Hepatocyte (in vitro differentiated cells): ENCODE results near the gene EHBP1L1. TPM values are rescaled to one million over a fixed set of nuclear protein-coding genes. Genes with fewer than 3 reads are reported as not detected.
A peak's percentile ranks its signal among the peaks of the same experiment; 100 is the strongest.

Experiments
- DNase-seq: peaks from one replicate; pipeline ENCODE4 v3.0.0-alpha.2; 2016; ENCODE audit warnings: low spot score
- H2AFZ ChIP-seq: fragments of 200-600 bp; sonication (generic); 2 replicates; pipeline ENCODE4 v1.6.0; 2016; ENCODE audit warnings: antibody characterized with exemption, mild to moderate bottlenecking
- H3K27ac ChIP-seq: fragments of 200-600 bp; sonication (generic); 2 replicates; pipeline ENCODE4 v1.5.1; 2016; ENCODE audit warnings: mild to moderate bottlenecking
- H3K27me3 ChIP-seq: fragments of 200-600 bp; sonication (generic); 2 replicates; pipeline ENCODE4 v1.6.1; 2016
- H3K36me3 ChIP-seq: fragments of 200-600 bp; sonication (generic); replicated peaks from 2 replicates; pipeline ENCODE4 v1.5.1; 2016; ENCODE audit warnings: low read depth; ENCODE audit not compliant: insufficient read depth
- H3K4me1 ChIP-seq: fragments of 200-600 bp; sonication (generic); 2 replicates; pipeline ENCODE4 v1.5.1; 2016; ENCODE audit warnings: mild to moderate bottlenecking, moderate library complexity; ENCODE audit not compliant: insufficient read depth
- H3K4me2 ChIP-seq: fragments of 200-600 bp; sonication (generic); 2 replicates; pipeline ENCODE4 v1.6.0; 2016
- H3K4me3 ChIP-seq: fragments of 200-600 bp; sonication (generic); 2 replicates; pipeline ENCODE4 v1.5.1; 2016; ENCODE audit warnings: mild to moderate bottlenecking
- H3K79me2 ChIP-seq: fragments of 200-600 bp; sonication (generic); 2 replicates; pipeline ENCODE4 v1.6.0; 2017; ENCODE audit warnings: mild to moderate bottlenecking
- H3K9me2 ChIP-seq: fragments of 200-600 bp; sonication (generic); replicated peaks from 2 replicates; pipeline ENCODE4 v1.6.0; 2017; ENCODE audit warnings: mild to moderate bottlenecking; ENCODE audit not compliant: insufficient read depth
- H3K9me3 ChIP-seq: fragments of 200-600 bp; sonication (generic); 2 replicates; pipeline ENCODE4 v1.5.1; 2016; ENCODE audit warnings: low read depth, mild to moderate bottlenecking
- H4K20me1 ChIP-seq: fragments of 200-600 bp; sonication (generic); 2 replicates; pipeline ENCODE4 v1.6.0; 2016; ENCODE audit warnings: mild to moderate bottlenecking; ENCODE audit not compliant: insufficient read depth, poor library complexity, severe bottlenecking
- EZH2 ChIP-seq: fragments of 200-600 bp; sonication (generic); IDR thresholded peaks from 2 replicates; pipeline ENCODE4 v1.6.1; 2016; ENCODE audit warnings: antibody characterized with exemption, mild to moderate bottlenecking, borderline replicate concordance
- EZH2phosphoT487 ChIP-seq: fragments of 200-600 bp; sonication (generic); IDR thresholded peaks from one replicate; pipeline ENCODE4 v1.6.1; 2018; ENCODE audit warnings: antibody characterized with exemption, mild to moderate bottlenecking, low read depth, moderate library complexity; ENCODE audit not compliant: unreplicated experiment, severe bottlenecking
- WGBS: methylation state at CpG from one replicate; pipeline ENCODE4 v1.1.6; 2016; ENCODE audit warnings: low lambda C conversion rate; ENCODE audit errors: missing lambda C conversion rate; 5-methylcytosine and 5-hydroxymethylcytosine counted together
- microRNA-seq: library from miRNA; unstranded; fragments of <30 nt; microRNA quantifications from one replicate; pipeline ENCODE4, GENCODE V29; 2017
- polyA plus RNA-seq: library from polyadenylated mRNA; unstranded; fragments of >200 nt; fragmentation: Nextera tagmentation; extraction: Ambion mirVana; gene quantifications from 2 replicates; pipeline ENCODE4 v1.2.1, GENCODE V29; 2016
- small RNA-seq: library from RNA; depleted of rRNA; stranded (forward); fragments of <200 nt; gene quantifications from one replicate; pipeline ENCODE3, GENCODE V24; 2014
- total RNA-seq: library from RNA; depleted of rRNA; stranded (reverse); fragments of >200 nt; gene quantifications from 2 replicates; pipeline ENCODE4 v1.2.3, GENCODE V29; 2014
- TF ChIP-seq, protein P1 (sequence below): fragments of 200-600 bp; sonication (generic); IDR thresholded peaks from 2 replicates; pipeline ENCODE4 v1.5.1; 2016; ENCODE audit warnings: antibody characterized with exemption, mild to moderate bottlenecking; ENCODE audit not compliant: poor library complexity

EHBP1L1 gene
- total and polyA plus RNA-seq, 2 experiments from 2014 or later, result 12.5 to 20.9 TPM

DNA sequence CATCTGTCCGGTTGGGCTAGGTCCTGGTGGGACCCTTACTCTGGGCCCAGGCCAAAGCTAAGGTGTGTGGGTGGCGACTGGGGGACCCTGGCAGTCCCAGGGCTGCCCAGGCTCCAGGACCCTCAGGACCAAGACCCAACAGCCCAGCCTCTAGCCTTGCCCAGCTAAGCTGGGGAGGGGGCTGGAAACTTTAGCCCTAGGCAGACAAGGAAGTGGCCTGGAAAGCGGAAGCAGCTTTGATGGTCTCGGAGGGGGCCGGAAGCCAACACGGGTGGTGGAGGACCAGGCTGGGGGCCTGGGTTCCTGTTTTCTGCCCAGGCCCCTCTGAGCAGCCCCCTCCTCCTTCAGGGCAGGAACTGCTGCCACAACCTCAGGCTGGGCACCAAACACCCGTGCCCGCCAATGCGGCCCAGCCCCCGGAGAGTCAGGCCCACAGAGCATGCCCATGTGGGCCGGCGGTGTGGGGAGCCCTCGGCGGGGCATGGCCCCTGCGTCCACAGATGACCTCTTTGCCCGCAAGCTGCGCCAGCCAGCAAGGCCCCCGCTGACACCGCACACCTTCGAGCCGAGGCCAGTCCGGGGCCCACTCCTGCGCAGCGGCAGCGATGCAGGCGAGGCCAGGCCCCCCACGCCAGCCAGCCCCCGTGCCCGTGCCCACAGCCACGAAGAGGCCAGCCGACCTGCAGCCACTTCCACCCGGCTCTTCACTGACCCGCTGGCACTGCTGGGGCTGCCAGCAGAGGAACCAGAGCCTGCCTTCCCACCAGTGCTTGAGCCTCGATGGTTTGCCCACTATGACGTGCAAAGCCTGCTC, 64.8 kb downstream of the EHBP1L1 start:
- 92% methylated on average over 33 of the region's 35 CpGs for WGBS
- Histone ChIP-seq H3K4me1 (no peaks in the 10 kb centered on the region), H2AFZ (no peak overlapping the region), H3K4me2 (no peak overlapping the region), H3K36me3 (no peaks in the 10 kb centered on the region), H3K27me3 (no peaks in the 10 kb centered on the region), H3K9me2 (no peaks in the 10 kb centered on the region), H4K20me1 (no peaks in the 10 kb centered on the region), H3K79me2 (no peaks in the 10 kb centered on the region), H3K4me3 (no peak overlapping the region), H3K27ac (no peak overlapping the region), H3K9me3 (no peaks in the 10 kb centered on the region)
- DNase-seq, result no peak
- no peak for TF ChIP-seq EZH2
- TF ChIP-seq EZH2phosphoT487, result no peak
- TF ChIP-seq, protein P1, sequence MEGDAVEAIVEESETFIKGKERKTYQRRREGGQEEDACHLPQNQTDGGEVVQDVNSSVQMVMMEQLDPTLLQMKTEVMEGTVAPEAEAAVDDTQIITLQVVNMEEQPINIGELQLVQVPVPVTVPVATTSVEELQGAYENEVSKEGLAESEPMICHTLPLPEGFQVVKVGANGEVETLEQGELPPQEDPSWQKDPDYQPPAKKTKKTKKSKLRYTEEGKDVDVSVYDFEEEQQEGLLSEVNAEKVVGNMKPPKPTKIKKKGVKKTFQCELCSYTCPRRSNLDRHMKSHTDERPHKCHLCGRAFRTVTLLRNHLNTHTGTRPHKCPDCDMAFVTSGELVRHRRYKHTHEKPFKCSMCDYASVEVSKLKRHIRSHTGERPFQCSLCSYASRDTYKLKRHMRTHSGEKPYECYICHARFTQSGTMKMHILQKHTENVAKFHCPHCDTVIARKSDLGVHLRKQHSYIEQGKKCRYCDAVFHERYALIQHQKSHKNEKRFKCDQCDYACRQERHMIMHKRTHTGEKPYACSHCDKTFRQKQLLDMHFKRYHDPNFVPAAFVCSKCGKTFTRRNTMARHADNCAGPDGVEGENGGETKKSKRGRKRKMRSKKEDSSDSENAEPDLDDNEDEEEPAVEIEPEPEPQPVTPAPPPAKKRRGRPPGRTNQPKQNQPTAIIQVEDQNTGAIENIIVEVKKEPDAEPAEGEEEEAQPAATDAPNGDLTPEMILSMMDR, result no peak

- 88% methylated on average over 16 of the region's 16 CpGs for WGBS
- TF ChIP-seq, protein P1, result no peak
- no peak for TF ChIP-seq EZH2
- TF ChIP-seq EZH2phosphoT487, result no peak
- Histone ChIP-seq H3K4me1 (no peaks in the 10 kb centered on the region), H3K36me3 (no peaks in the 10 kb centered on the region), H3K9me2 (no peaks in the 10 kb centered on the region), H3K4me3 (no peak overlapping the region), H2AFZ (no peak overlapping the region), H4K20me1 (no peaks in the 10 kb centered on the region), H3K79me2 (no peaks in the 10 kb centered on the region), H3K4me2 (peak overlapping the region; percentile 44), H3K9me3 (no peaks in the 10 kb centered on the region), H3K27ac (no peak overlapping the region), H3K27me3 (no peaks in the 10 kb centered on the region)
- DNase-seq, result no peak
Measured at GRCh38 chr11:65641297-65642013, 65.6 kb downstream of the EHBP1L1 start.

Small RNA genes lying within 50 kb of the gene (microRNA-seq; reads per million reads assigned to microRNA genes)
- not detected for gene MIR4690

Small RNA genes lying within 50 kb of the gene (small RNA-seq; reads per million reads assigned to genes)
- gene AP001362.1 (not detected), gene MIR4690 (0.22 reads per million)

Other genes with a start within 250 kb of the EHBP1L1 start
- gene DPF2, start 242.2 kb upstream of the EHBP1L1 start, total RNA-seq, result 26.8 and 28.4 TPM in 2 replicates
- gene DPF2, start 242.2 kb upstream of the EHBP1L1 start, polyA plus RNA-seq, result 50.0 and 51.6 TPM in 2 replicates
- gene TIGD3, start 221.3 kb upstream of the EHBP1L1 start, total RNA-seq, result 1.7 and 1.8 TPM in 2 replicates
- gene TIGD3, start 221.3 kb upstream of the EHBP1L1 start, polyA plus RNA-seq, result 1.6 and 2.0 TPM in 2 replicates
- 4.9 and 8.8 TPM in 2 replicates for gene SLC25A45, start 193.4 kb upstream of the EHBP1L1 start, total RNA-seq
- 13.9 and 20.3 TPM in 2 replicates for gene SLC25A45, start 193.4 kb upstream of the EHBP1L1 start, polyA plus RNA-seq
- 20.8 and 25.7 TPM in 2 replicates for gene FRMD8, start 189.4 kb upstream of the EHBP1L1 start, total RNA-seq
- 22.2 and 31.0 TPM in 2 replicates for gene FRMD8, start 189.4 kb upstream of the EHBP1L1 start, polyA plus RNA-seq
- gene NEAT1, start 153.3 kb upstream of the EHBP1L1 start, total RNA-seq, result 104 and 130 TPM in 2 replicates
- 168 and 209 TPM in 2 replicates for gene NEAT1, start 153.3 kb upstream of the EHBP1L1 start, polyA plus RNA-seq
- gene MALAT1, start 77.0 kb upstream of the EHBP1L1 start, total RNA-seq, result 8,000 and 8,677 TPM in 2 replicates
- gene MALAT1, start 77.0 kb upstream of the EHBP1L1 start, polyA plus RNA-seq, result 16,690 and 29,129 TPM in 2 replicates
- 80.4 and 83.9 TPM in 2 replicates for gene SCYL1, start 51.0 kb upstream of the EHBP1L1 start, total RNA-seq
- gene SCYL1, start 51.0 kb upstream of the EHBP1L1 start, polyA plus RNA-seq, result 162 and 167 TPM in 2 replicates
- 46.0 and 53.7 TPM in 2 replicates for gene LTBP3, start 17.7 kb upstream of the EHBP1L1 start, total RNA-seq
- 85.3 and 101 TPM in 2 replicates for gene LTBP3, start 17.7 kb upstream of the EHBP1L1 start, polyA plus RNA-seq
- gene ZNRD2, start 5.6 kb upstream of the EHBP1L1 start, total RNA-seq, result 20.5 and 20.8 TPM in 2 replicates
- gene ZNRD2, start 5.6 kb upstream of the EHBP1L1 start, polyA plus RNA-seq, result 52.4 and 57.3 TPM in 2 replicates
- gene FAM89B, start 3.5 kb upstream of the EHBP1L1 start, total RNA-seq, result 28.5 and 34.1 TPM in 2 replicates
- 105 and 112 TPM in 2 replicates for gene FAM89B, start 3.5 kb upstream of the EHBP1L1 start, polyA plus RNA-seq
- gene KCNK7, start 19.7 kb downstream of the EHBP1L1 start, total RNA-seq, result not detected in 2 replicates
- gene KCNK7, start 19.7 kb downstream of the EHBP1L1 start, polyA plus RNA-seq, result 0.37 TPM in 1 of 2 replicates, not detected in the other
- gene MAP3K11, start 38.2 kb downstream of the EHBP1L1 start, total RNA-seq, result 39.3 and 40.5 TPM in 2 replicates
- gene MAP3K11, start 38.2 kb downstream of the EHBP1L1 start, polyA plus RNA-seq, result 55.3 and 59.5 TPM in 2 replicates
- 22.2 and 27.4 TPM in 2 replicates for gene PCNX3, start 39.7 kb downstream of the EHBP1L1 start, total RNA-seq
- 17.6 and 20.0 TPM in 2 replicates for gene PCNX3, start 39.7 kb downstream of the EHBP1L1 start, polyA plus RNA-seq
- 15.6 and 19.1 TPM in 2 replicates for gene SIPA1, start 62.0 kb downstream of the EHBP1L1 start, total RNA-seq
- gene SIPA1, start 62.0 kb downstream of the EHBP1L1 start, polyA plus RNA-seq, result 35.2 and 42.9 TPM in 2 replicates
- gene RELA, start 86.9 kb downstream of the EHBP1L1 start, total RNA-seq, result 28.1 and 32.7 TPM in 2 replicates
- 64.6 and 68.7 TPM in 2 replicates for gene RELA, start 86.9 kb downstream of the EHBP1L1 start, polyA plus RNA-seq
- gene KAT5, start 136.2 kb downstream of the EHBP1L1 start, total RNA-seq, result 36.1 and 41.7 TPM in 2 replicates
- 53.1 and 77.2 TPM in 2 replicates for gene KAT5, start 136.2 kb downstream of the EHBP1L1 start, polyA plus RNA-seq
- 26.4 and 44.4 TPM in 2 replicates for gene RNASEH2C, start 144.7 kb downstream of the EHBP1L1 start, total RNA-seq
- gene RNASEH2C, start 144.7 kb downstream of the EHBP1L1 start, polyA plus RNA-seq, result 68.6 and 78.7 TPM in 2 replicates
- 19.5 and 20.9 TPM in 2 replicates for gene AP5B1, start 204.9 kb downstream of the EHBP1L1 start, total RNA-seq
- gene AP5B1, start 204.9 kb downstream of the EHBP1L1 start, polyA plus RNA-seq, result 24.8 and 27.1 TPM in 2 replicates
- gene OVOL1, start 211.0 kb downstream of the EHBP1L1 start, total RNA-seq, result 26.0 and 26.3 TPM in 2 replicates
- 20.6 and 20.8 TPM in 2 replicates for gene OVOL1, start 211.0 kb downstream of the EHBP1L1 start, polyA plus RNA-seq